RPMI7951 (cell line): ENCODE measurements around the gene CACNA2D4. TPM values are rescaled to one million over a fixed set of nuclear protein-coding genes. Genes with fewer than 3 reads are reported as not detected.

Source experiments
- DNase-seq: peaks from one replicate; pipeline ENCODE4 v3.0.0-alpha.2; 2012; ENCODE audit warnings: low read depth
- total RNA-seq: library from RNA; depleted of rRNA; stranded (reverse); fragments of >200 nt; shearing (Covaris generic); gene quantifications from 2 replicates; pipeline ENCODE4 v1.2.3, GENCODE V29; 2014

Gene CACNA2D4
- total RNA-seq, 1 experiment from 2014 or later: 0.24 TPM

GRCh38 chr12:1778911-1779310, 139.5 kb downstream of the CACNA2D4 start:
- DNase-seq: no peak

GRCh38 chr12:1777798-1778197, 140.7 kb downstream of the CACNA2D4 start:
- peak; percentile 63 for DNase-seq

- DNase-seq: peak; percentile 92
These were observed 142.1 kb downstream of the CACNA2D4 start for GRCh38 chr12:1776170-1776921.

- DNase-seq: peak; percentile 50
These were observed 144.4 kb downstream of the CACNA2D4 start for GRCh38 chr12:1773937-1774655.

GRCh38 chr12:1769809-1770494, 148.5 kb downstream of the CACNA2D4 start:
- no peak for DNase-seq

GRCh38 chr12:1768615-1769014, 149.8 kb downstream of the CACNA2D4 start:
- no peak for DNase-seq

- no peak for DNase-seq
These were observed 150.9 kb downstream of the CACNA2D4 start for GRCh38 chr12:1767407-1768090.

- no peak for DNase-seq
These were observed 152.3 kb downstream of the CACNA2D4 start for GRCh38 chr12:1766110-1766509.

GRCh38 chr12:1763153-1763552, 155.3 kb downstream of the CACNA2D4 start:
- DNase-seq: no peak

GRCh38 chr12:1761857-1762256, 156.6 kb downstream of the CACNA2D4 start:
- DNase-seq: no peak

GRCh38 chr12:1760566-1761382, 157.7 kb downstream of the CACNA2D4 start:
- DNase-seq: peak; percentile 88

- DNase-seq: peak; percentile 29
These were observed 159.6 kb downstream of the CACNA2D4 start for GRCh38 chr12:1758887-1759286.

GRCh38 chr12:1758376-1758775, 160.1 kb downstream of the CACNA2D4 start:
- no peak for DNase-seq

- no peak for DNase-seq
These were observed 168.2 kb downstream of the CACNA2D4 start for GRCh38 chr12:1750300-1750699.

- DNase-seq: no peak
These were observed 169.4 kb downstream of the CACNA2D4 start for GRCh38 chr12:1749019-1749418.

GRCh38 chr12:1747609-1748008, 170.8 kb downstream of the CACNA2D4 start:
- no peak for DNase-seq

- DNase-seq: no peak
These were observed 173.5 kb downstream of the CACNA2D4 start for GRCh38 chr12:1744932-1745331.
